Measurements from ENCODE around the gene HSPB1.
"Not testable (repeated sequence)": the region's sequence is repeated elsewhere in the genome, so short reads cannot be mapped to it uniquely, and the experiment has no call there.

HSPB1 gene

GRCh38 chr7:76291351-76292212, 10.9 kb upstream of the HSPB1 start:
- Histone ChIP-seq H3K4me1 (ENCODE audit: insufficient read depth, low read length) (peaks cover 9% of the 10 kb centered on the region), H3K36me3 (ENCODE audit: insufficient read depth, low read length) (no peaks in the 10 kb centered on the region), H3K4me3 (ENCODE audit: low read depth in 1 of 2, low read length in 2 of 2) (no peak overlapping the region), H3K27ac (ENCODE audit: low read length) (no peak overlapping the region), H3K9me3 (ENCODE audit: insufficient read depth, low read length, severe bottlenecking) (no peaks in the 10 kb centered on the region), H3K9ac (ENCODE audit: low read depth, low read length) (no peak overlapping the region), H3K27me3 (ENCODE audit: insufficient read depth, low read length, poor library complexity) (no peaks in the 10 kb centered on the region), H3K4me2 (ENCODE audit: insufficient read depth, low read length) (no peak overlapping the region), H4K20me1 (ENCODE audit: insufficient read depth, low read length) (no peaks in the 10 kb centered on the region), H2AFZ (ENCODE audit: low read depth, low read length) (peak overlapping the region; percentile 2; the same call in 1 of the 2 replicates), H3K79me2 (ENCODE audit: insufficient read depth, low read length) (no peaks in the 10 kb centered on the region)
- ATAC-seq (ENCODE audit: insufficient read depth, low read depth): peak; percentile 95
- peak; percentile 84 for DNase-seq
- TF ChIP-seq EZH2 (IDR thresholded peaks at IDR 0.05; ENCODE audit: borderline replicate concordance, low read depth, low read length, severe bottlenecking) (no peak), CTCF (IDR thresholded peaks at IDR 0.05; ENCODE audit: borderline replicate concordance, extremely low read depth, low read length, poor library complexity, severe bottlenecking) (peak; percentile 98)

GRCh38 chr7:76292213-76292573, 10.3 kb upstream of the HSPB1 start:
- Histone ChIP-seq H3K27me3 (ENCODE audit: insufficient read depth, low read length, poor library complexity) (no peaks in the 10 kb centered on the region), H3K9ac (ENCODE audit: low read depth, low read length) (no peak overlapping the region), H2AFZ (ENCODE audit: low read depth, low read length) (no peak overlapping the region), H4K20me1 (ENCODE audit: insufficient read depth, low read length) (no peaks in the 10 kb centered on the region), H3K4me3 (ENCODE audit: low read depth in 1 of 2, low read length in 2 of 2) (no peak overlapping the region), H3K4me2 (ENCODE audit: insufficient read depth, low read length) (no peak overlapping the region), H3K36me3 (ENCODE audit: insufficient read depth, low read length) (no peaks in the 10 kb centered on the region), H3K79me2 (ENCODE audit: insufficient read depth, low read length) (no peaks in the 10 kb centered on the region), H3K9me3 (ENCODE audit: insufficient read depth, low read length, severe bottlenecking) (no peaks in the 10 kb centered on the region), H3K4me1 (ENCODE audit: insufficient read depth, low read length) (peaks cover 9% of the 10 kb centered on the region), H3K27ac (ENCODE audit: low read length) (no peak overlapping the region)
- DNase-seq: no peak
- no peak for TF ChIP-seq CTCF (IDR thresholded peaks at IDR 0.05; ENCODE audit: borderline replicate concordance, extremely low read depth, low read length, poor library complexity, severe bottlenecking)
- TF ChIP-seq EZH2 (IDR thresholded peaks at IDR 0.05; ENCODE audit: borderline replicate concordance, low read depth, low read length, severe bottlenecking): no peak
- no peak for ATAC-seq (ENCODE audit: insufficient read depth, low read depth)

GRCh38 chr7:76292911-76293310, 9.6 kb upstream of the HSPB1 start:
- not testable (repeated sequence) for H3K9ac ChIP-seq (ENCODE audit: low read depth, low read length); ATAC-seq (ENCODE audit: insufficient read depth, low read depth); H3K36me3 ChIP-seq (ENCODE audit: insufficient read depth, low read length); H2AFZ ChIP-seq (ENCODE audit: low read depth, low read length); H3K4me1 ChIP-seq (ENCODE audit: insufficient read depth, low read length); H3K27me3 ChIP-seq (ENCODE audit: insufficient read depth, low read length, poor library complexity); H4K20me1 ChIP-seq (ENCODE audit: insufficient read depth, low read length); H3K27ac ChIP-seq (ENCODE audit: low read length); H3K9me3 ChIP-seq (ENCODE audit: insufficient read depth, low read length, severe bottlenecking); H3K4me2 ChIP-seq (ENCODE audit: insufficient read depth, low read length); H3K79me2 ChIP-seq (ENCODE audit: insufficient read depth, low read length); H3K4me3 ChIP-seq (ENCODE audit: low read depth in 1 of 2, low read length in 2 of 2); DNase-seq

GRCh38 chr7:76293407-76293901, 9.0 kb upstream of the HSPB1 start:
- no peaks in the 10 kb centered on the region for H3K27me3 ChIP-seq (ENCODE audit: insufficient read depth, low read length, poor library complexity)
- H3K9ac ChIP-seq (ENCODE audit: low read depth, low read length): no peak overlapping the region
- H3K27ac ChIP-seq (ENCODE audit: low read length): no peak overlapping the region

More at GRCh38 chr7:76293407-76293901, 9.0 kb upstream of the HSPB1 start:
- Histone ChIP-seq H3K4me3 (ENCODE audit: low read depth in 1 of 2, low read length in 2 of 2) (no peak overlapping the region), H4K20me1 (ENCODE audit: insufficient read depth, low read length) (no peaks in the 10 kb centered on the region), H2AFZ (ENCODE audit: low read depth, low read length) (no peak overlapping the region), H3K4me1 (ENCODE audit: insufficient read depth, low read length) (peaks cover 9% of the 10 kb centered on the region), H3K9me3 (ENCODE audit: insufficient read depth, low read length, severe bottlenecking) (no peaks in the 10 kb centered on the region), H3K4me2 (ENCODE audit: insufficient read depth, low read length) (no peak overlapping the region), H3K36me3 (ENCODE audit: insufficient read depth, low read length) (no peaks in the 10 kb centered on the region), H3K79me2 (ENCODE audit: insufficient read depth, low read length) (no peaks in the 10 kb centered on the region)
- ATAC-seq (ENCODE audit: insufficient read depth, low read depth): no peak
- no peak for DNase-seq
- TF ChIP-seq EZH2 (IDR thresholded peaks at IDR 0.05; ENCODE audit: borderline replicate concordance, low read depth, low read length, severe bottlenecking) (no peak), CTCF (IDR thresholded peaks at IDR 0.05; ENCODE audit: borderline replicate concordance, extremely low read depth, low read length, poor library complexity, severe bottlenecking) (no peak)

All from DND-41 (cell line).